Fibroblast of lung (primary cell): ENCODE data around the gene OR7C1. TPM values are rescaled to one million over a fixed set of nuclear protein-coding genes. Genes with fewer than 3 reads are reported as not detected.

Experiments used
- DNase-seq, 2 donors: peaks; one replicate each; pipeline versions ENCODE4 v3.0.0 to v3.0.0-alpha.2; 2010; ENCODE audit warnings: low read depth in 2 of 2
- H2AFZ ChIP-seq: 2 replicates; pipeline ENCODE4 v1.5.1; 2012; ENCODE audit warnings: low read length, control low read depth, inconsistent platforms
- H3K27ac ChIP-seq: 2 replicates; pipeline ENCODE4 v1.5.1; 2011; ENCODE audit warnings: low read length, control low read depth; ENCODE audit not compliant: insufficient read depth
- H3K27me3 ChIP-seq: 2 replicates; pipeline ENCODE4 v1.5.1; 2011; ENCODE audit warnings: mild to moderate bottlenecking, low read length; ENCODE audit not compliant: control insufficient read depth, insufficient read depth
- H3K36me3 ChIP-seq: 2 replicates; pipeline ENCODE4 v1.5.1; 2011; ENCODE audit warnings: low read length; ENCODE audit not compliant: control insufficient read depth, insufficient read depth
- H3K4me1 ChIP-seq: 2 replicates; pipeline ENCODE4 v1.5.1; 2011; ENCODE audit warnings: low read length; ENCODE audit not compliant: control insufficient read depth, insufficient read depth; ENCODE audit errors: extremely low read depth
- H3K4me2 ChIP-seq: 2 replicates; pipeline ENCODE4 v1.5.1; 2011; ENCODE audit warnings: low read length, control low read depth; ENCODE audit not compliant: insufficient read depth; ENCODE audit errors: extremely low read depth
- H3K4me3 ChIP-seq, 4 experiments: fragments of 200-600 bp in 1 of 4; sonication (generic) in 1 of 4; replicated peaks in 1 of 4; 2 replicates each; pipeline ENCODE4 v1.5.1; 2011 to 2016; ENCODE audit warnings: low read length in 4 of 4, low read depth in 3 of 4, mild to moderate bottlenecking in 3 of 4, control low read depth in 2 of 4, inconsistent platforms in 1 of 4, mixed read lengths in 1 of 4; ENCODE audit not compliant: insufficient read depth in 1 of 4; ENCODE audit errors: control extremely low read depth in 1 of 4
- H3K79me2 ChIP-seq: 2 replicates; pipeline ENCODE4 v1.5.1; 2012; ENCODE audit warnings: mild to moderate bottlenecking, low read length, inconsistent platforms; ENCODE audit not compliant: control insufficient read depth, insufficient read depth
- H3K9ac ChIP-seq: 2 replicates; pipeline ENCODE4 v1.5.1; 2011; ENCODE audit warnings: mild to moderate bottlenecking, low read length, control low read depth; ENCODE audit not compliant: insufficient read depth
- H3K9me3 ChIP-seq: 2 replicates; pipeline ENCODE4 v1.5.1; 2012; ENCODE audit warnings: low read depth, low read length; ENCODE audit not compliant: control insufficient read depth, insufficient read depth
- H4K20me1 ChIP-seq: 2 replicates; pipeline ENCODE4 v1.5.1; 2011; ENCODE audit warnings: low read length; ENCODE audit not compliant: control insufficient read depth, insufficient read depth; ENCODE audit errors: extremely low read depth
- EZH2 ChIP-seq: IDR thresholded peaks from 2 replicates; pipeline ENCODE4 v1.5.1; 2012; ENCODE audit warnings: low read length, control low read depth, mild to moderate bottlenecking; ENCODE audit errors: missing control alignments
- polyA plus RNA-seq, 2 donors: library from polyadenylated mRNA; depleted of rRNA in 1 of 2; stranded (reverse) in 1 of 2; unstranded in 1 of 2; fragments of >200 nt; gene quantifications; 2 replicates each; pipeline ENCODE4 v1.2.1, GENCODE V29; 2011 to 2012; ENCODE audit warnings: missing spikeins in 1 of 2
- total RNA-seq: library from RNA; depleted of rRNA; stranded (reverse); fragments of >200 nt; gene quantifications from 2 replicates; pipeline ENCODE4 v1.2.1, GENCODE V29; 2014
- TF ChIP-seq, protein P1 (sequence below), 2 donors: IDR thresholded peaks in 1 of 2; conservative IDR thresholded peaks in 1 of 2; 1 replicate in 1 of 2; 2 replicates in 1 of 2; pipeline ENCODE4 v1.5.1; 2011 to 2012; ENCODE audit warnings: low read length in 2 of 2, control low read depth in 1 of 2, inconsistent platforms in 1 of 2, low read depth in 1 of 2, mild to moderate bottlenecking in 1 of 2

The OR7C1 gene
- total and polyA plus RNA-seq, 2 donors (not counting 1 experiment from before 2014, with no cell fraction given) = not detected

DNA sequence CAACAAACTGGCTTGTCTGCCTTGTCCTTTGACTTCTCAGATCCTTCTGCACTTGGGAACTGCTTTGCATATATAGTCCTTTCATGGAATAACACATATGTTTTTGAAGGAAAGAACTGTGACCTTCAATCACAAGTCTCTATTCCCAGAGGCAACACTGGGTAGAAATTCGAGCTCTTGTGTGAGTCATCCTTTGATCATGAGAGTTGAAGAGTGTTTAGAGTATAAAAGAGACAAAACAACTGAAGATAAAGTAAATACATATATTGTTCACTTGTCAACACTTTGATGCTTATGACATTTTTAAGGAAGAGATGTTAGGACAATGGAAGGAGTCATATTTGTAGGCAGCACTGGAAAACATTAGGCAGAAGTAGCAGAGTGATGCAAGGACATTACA, 5.2 kb upstream of the OR7C1 start:
- H3K79me2 ChIP-seq = no peaks in the 10 kb centered on the region
- DNase-seq = no peak
- no peaks in the 10 kb centered on the region for H3K36me3 ChIP-seq
- TF ChIP-seq EZH2 = no peak
- TF ChIP-seq, protein P1, sequence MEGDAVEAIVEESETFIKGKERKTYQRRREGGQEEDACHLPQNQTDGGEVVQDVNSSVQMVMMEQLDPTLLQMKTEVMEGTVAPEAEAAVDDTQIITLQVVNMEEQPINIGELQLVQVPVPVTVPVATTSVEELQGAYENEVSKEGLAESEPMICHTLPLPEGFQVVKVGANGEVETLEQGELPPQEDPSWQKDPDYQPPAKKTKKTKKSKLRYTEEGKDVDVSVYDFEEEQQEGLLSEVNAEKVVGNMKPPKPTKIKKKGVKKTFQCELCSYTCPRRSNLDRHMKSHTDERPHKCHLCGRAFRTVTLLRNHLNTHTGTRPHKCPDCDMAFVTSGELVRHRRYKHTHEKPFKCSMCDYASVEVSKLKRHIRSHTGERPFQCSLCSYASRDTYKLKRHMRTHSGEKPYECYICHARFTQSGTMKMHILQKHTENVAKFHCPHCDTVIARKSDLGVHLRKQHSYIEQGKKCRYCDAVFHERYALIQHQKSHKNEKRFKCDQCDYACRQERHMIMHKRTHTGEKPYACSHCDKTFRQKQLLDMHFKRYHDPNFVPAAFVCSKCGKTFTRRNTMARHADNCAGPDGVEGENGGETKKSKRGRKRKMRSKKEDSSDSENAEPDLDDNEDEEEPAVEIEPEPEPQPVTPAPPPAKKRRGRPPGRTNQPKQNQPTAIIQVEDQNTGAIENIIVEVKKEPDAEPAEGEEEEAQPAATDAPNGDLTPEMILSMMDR (conservative IDR thresholded peaks at IDR 0.05 in 1 of 2, IDR thresholded peaks at IDR 0.05 in 1 of 2; ENCODE audit: low read depth in 1 of 2, low read length in 2 of 2) = no peak
- H3K4me2 ChIP-seq = no peak overlapping the region
- H3K27ac ChIP-seq = no peak overlapping the region
- no peak overlapping the region for H2AFZ ChIP-seq
- H4K20me1 ChIP-seq = no peaks in the 10 kb centered on the region
- H3K9ac ChIP-seq = no peak overlapping the region
- no peaks in the 10 kb centered on the region for H3K4me1 ChIP-seq
- H3K9me3 ChIP-seq = no peaks in the 10 kb centered on the region
- H3K4me3 ChIP-seq = no peak overlapping the region
- H3K27me3 ChIP-seq = no peaks in the 10 kb centered on the region

GRCh38 chr19:14837391-14837790, 2.4 kb upstream of the OR7C1 start:
- Histone ChIP-seq H3K4me3 (no peak overlapping the region), H3K27me3 (no peaks in the 10 kb centered on the region), H3K4me1 (no peaks in the 10 kb centered on the region), H2AFZ (no peak overlapping the region), H3K36me3 (no peaks in the 10 kb centered on the region), H3K27ac (no peak overlapping the region), H3K9ac (no peak overlapping the region), H3K79me2 (no peaks in the 10 kb centered on the region), H3K9me3 (no peaks in the 10 kb centered on the region), H4K20me1 (no peaks in the 10 kb centered on the region), H3K4me2 (no peak overlapping the region)
- TF ChIP-seq, protein P1 (conservative IDR thresholded peaks at IDR 0.05 in 1 of 2, IDR thresholded peaks at IDR 0.05 in 1 of 2; ENCODE audit: low read depth in 1 of 2, low read length in 2 of 2) = no peak
- TF ChIP-seq EZH2 = no peak
- no peak for DNase-seq

- Histone ChIP-seq H3K9ac (no peak overlapping the region), H3K9me3 (no peaks in the 10 kb centered on the region), H3K36me3 (no peaks in the 10 kb centered on the region), H3K4me1 (no peaks in the 10 kb centered on the region), H4K20me1 (no peaks in the 10 kb centered on the region), H2AFZ (no peak overlapping the region), H3K79me2 (no peaks in the 10 kb centered on the region), H3K27me3 (no peaks in the 10 kb centered on the region), H3K4me2 (no peak overlapping the region), H3K27ac (no peak overlapping the region), H3K4me3 (no peak overlapping the region)
- TF ChIP-seq EZH2 = no peak
- TF ChIP-seq, protein P1 (conservative IDR thresholded peaks at IDR 0.05 in 1 of 2, IDR thresholded peaks at IDR 0.05 in 1 of 2; ENCODE audit: low read depth in 1 of 2, low read length in 2 of 2) = no peak
- DNase-seq = no peak
Measured at GRCh38 chr19:14830702-14831101, 4.3 kb downstream of the OR7C1 start.
